ENCODE results near the gene PHACTR3.

DNA sequence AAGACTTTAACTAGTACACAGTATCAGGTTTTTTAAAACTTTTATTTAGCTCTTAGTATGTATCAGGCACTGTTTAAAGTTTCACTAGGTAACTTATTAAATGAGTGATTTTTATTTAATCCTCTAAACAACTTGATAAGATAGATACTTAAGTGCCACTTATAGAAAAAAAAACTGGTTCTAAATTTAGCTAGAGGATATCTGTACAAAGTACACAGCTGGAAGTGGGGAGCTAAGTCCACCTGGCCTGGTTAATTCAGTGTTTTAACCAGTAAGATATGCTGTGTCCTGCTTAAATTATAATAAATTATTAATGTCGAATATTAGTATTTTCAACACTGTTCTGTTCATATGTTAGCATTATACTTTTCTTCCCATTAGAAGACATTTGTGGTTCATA, 291.6 kb downstream of the PHACTR3 start:
- no peak for TF ChIP-seq CTCF (IDR thresholded peaks at IDR 0.05)
- TF ChIP-seq ZFX (IDR thresholded peaks at IDR 0.05; ENCODE audit: borderline replicate concordance): no peak
